IMR-90 (cell line): ENCODE data around the gene FBRSL1. TPM values are rescaled to one million over a fixed set of nuclear protein-coding genes. Genes with fewer than 3 reads are reported as not detected.

ENCODE experiments used
- ATAC-seq: fragments of 200-7000 bp; cut with Tn5 transposase; 2 replicates; pipeline ENCODE4 v1.9.1; 2020; ENCODE audit warnings: low read depth, mild to moderate bottlenecking, moderate library complexity
- BruUV-seq: library from RNA; stranded (reverse); fragments of 400-500 nt; replicated peaks from 2 replicates; lab custom pipeline; 2021; lab: Mats Ljungman, UMichigan
- CTCF ChIA-PET: fragments of 300-600 bp; formaldehyde crosslinking; extraction: SDS; loops from one replicate; lab custom pipeline; 2021; ENCODE audit warnings: antibody characterized with exemption; lab: Yijun Ruan, JAX
- POLR2A ChIA-PET: fragments of 300-600 bp; sonication (Branson Sonifier 250); formaldehyde crosslinking; loops from one replicate; lab custom pipeline; 2022; ENCODE audit warnings: antibody characterized with exemption; ENCODE audit not compliant: unreplicated experiment; lab: Charles Lee
- DNase-seq: peaks from one replicate; pipeline ENCODE4 v3.0.0; 2013
- H2AFZ ChIP-seq: replicated peaks from 2 replicates; pipeline ENCODE3; 2013; ENCODE audit warnings: low read length, mild to moderate bottlenecking; ENCODE audit not compliant: poor library complexity
- H2AK5ac ChIP-seq: 2 replicates; pipeline ENCODE4 v1.6.1; 2013; ENCODE audit warnings: low read depth, low read length, inconsistent platforms
- H2AK9ac ChIP-seq: replicated peaks from 2 replicates; pipeline ENCODE3; 2013; ENCODE audit warnings: mild to moderate bottlenecking, low read depth, low read length, moderate library complexity; ENCODE audit not compliant: poor library complexity
- H2BK120ac ChIP-seq: 2 replicates; pipeline ENCODE4 v1.6.1; 2013; ENCODE audit warnings: low read depth, low read length, inconsistent platforms
- H2BK15ac ChIP-seq: 3 replicates; pipeline ENCODE4 v1.6.1; 2013; ENCODE audit warnings: low read depth, low read length, inconsistent platforms
- H2BK20ac ChIP-seq: 2 replicates; pipeline ENCODE4 v1.6.1; 2013; ENCODE audit warnings: low read depth, mild to moderate bottlenecking, inconsistent platforms, low read length, moderate library complexity
- H2BK5ac ChIP-seq: 2 replicates; pipeline ENCODE4 v1.6.1; 2013; ENCODE audit warnings: mild to moderate bottlenecking, low read depth, low read length, inconsistent platforms; ENCODE audit not compliant: poor library complexity, severe bottlenecking
- H3K14ac ChIP-seq: replicated peaks from 2 replicates; pipeline ENCODE4 v1.6.1; 2013; ENCODE audit warnings: low read depth, low read length, inconsistent platforms
- H3K18ac ChIP-seq: 2 replicates; pipeline ENCODE4 v1.6.1; 2013; ENCODE audit warnings: low read depth, low read length, control low read depth
- H3K23ac ChIP-seq: 2 replicates; pipeline ENCODE4 v1.6.1; 2013; ENCODE audit warnings: low read depth, low read length, inconsistent platforms
- H3K27ac ChIP-seq: 2 replicates; pipeline ENCODE4 v1.5.1; 2013; ENCODE audit warnings: mild to moderate bottlenecking, control low read depth, low read length; ENCODE audit not compliant: insufficient read depth
- H3K27me3 ChIP-seq: 2 replicates; pipeline ENCODE4 v1.6.1; 2013; ENCODE audit warnings: low read length; ENCODE audit not compliant: control insufficient read depth, insufficient read depth
- H3K36me3 ChIP-seq: 2 replicates; pipeline ENCODE4 v1.6.1; 2013; ENCODE audit warnings: low read length, mixed read lengths; ENCODE audit not compliant: control insufficient read depth, insufficient read depth
- H3K4ac ChIP-seq: 2 replicates; pipeline ENCODE4 v1.6.1; 2013; ENCODE audit warnings: low read depth, low read length, inconsistent platforms
- H3K4me1 ChIP-seq: 2 replicates; pipeline ENCODE4 v1.6.1; 2013; ENCODE audit warnings: low read length, mixed read lengths; ENCODE audit not compliant: control insufficient read depth, insufficient read depth
- H3K4me2 ChIP-seq: 2 replicates; pipeline ENCODE4 v1.6.1; 2013; ENCODE audit warnings: low read depth, mild to moderate bottlenecking, control low read depth, low read length, moderate library complexity
- H3K4me3 ChIP-seq: 2 replicates; pipeline ENCODE4 v1.5.1; 2013; ENCODE audit warnings: low read depth, mild to moderate bottlenecking, control low read depth, low read length, moderate library complexity; ENCODE audit not compliant: insufficient read depth
- H3K56ac ChIP-seq: 2 replicates; pipeline ENCODE4 v1.6.1; 2013; ENCODE audit warnings: low read length, inconsistent platforms; ENCODE audit not compliant: insufficient read depth; ENCODE audit errors: extremely low read depth
- H3K79me1 ChIP-seq, 2 experiments: 2 replicates each; pipeline ENCODE4 v1.6.1; 2013; ENCODE audit warnings: low read length in 2 of 2, inconsistent platforms in 1 of 2, low read depth in 1 of 2
- H3K9ac ChIP-seq: 2 replicates; pipeline ENCODE4 v1.6.1; 2013; ENCODE audit warnings: low read depth, low read length, control low read depth
- H3K9me1 ChIP-seq: 2 replicates; pipeline ENCODE4 v1.6.1; 2013; ENCODE audit warnings: low read length, inconsistent platforms; ENCODE audit not compliant: insufficient read depth
- H3K9me3 ChIP-seq: 2 replicates; pipeline ENCODE4 v1.6.1; 2013; ENCODE audit warnings: low read length; ENCODE audit not compliant: control insufficient read depth, insufficient read depth
- H4K20me1 ChIP-seq: 2 replicates; pipeline ENCODE4 v1.6.1; 2013; ENCODE audit warnings: low read length, inconsistent platforms; ENCODE audit not compliant: insufficient read depth
- H4K5ac ChIP-seq: 2 replicates; pipeline ENCODE4 v1.6.1; 2013; ENCODE audit warnings: mild to moderate bottlenecking, low read depth, low read length, control low read depth
- H4K8ac ChIP-seq, 2 experiments: 2 replicates each; pipeline ENCODE4 v1.6.1; 2013; ENCODE audit warnings: low read depth in 2 of 2, low read length in 2 of 2, control low read depth in 1 of 2, inconsistent platforms in 1 of 2
- H4K91ac ChIP-seq: 2 replicates; pipeline ENCODE4 v1.6.1; 2013; ENCODE audit warnings: low read depth, low read length, inconsistent platforms; ENCODE audit not compliant: insufficient read depth
- BHLHE40 ChIP-seq: fragments of 150-350 bp; IDR thresholded peaks from 2 replicates; pipeline ENCODE4 v1.6.1; 2016; ENCODE audit warnings: mild to moderate bottlenecking, low read depth, low read length
- CEBPB ChIP-seq: IDR thresholded peaks from 2 replicates; pipeline ENCODE4 v1.6.1; 2012; ENCODE audit warnings: low read depth, low read length, improper control_type of control experiment
- CHD1 ChIP-seq: IDR thresholded peaks from 2 replicates; pipeline ENCODE4 v1.6.1; 2012; ENCODE audit warnings: low read depth, low read length, improper control_type of control experiment
- CTCF ChIP-seq: conservative IDR thresholded peaks from 2 replicates; pipeline ENCODE4 v1.5.1; 2012; ENCODE audit warnings: mild to moderate bottlenecking, low read depth, low read length, improper control_type of control experiment
- ELK1 ChIP-seq: fragments of 150-350 bp; IDR thresholded peaks from 2 replicates; pipeline ENCODE4 v1.6.1; 2016; ENCODE audit warnings: low read depth, mild to moderate bottlenecking, low read length, moderate library complexity, borderline replicate concordance
- FOS ChIP-seq: fragments of 150-350 bp; IDR thresholded peaks from 2 replicates; pipeline ENCODE4 v1.6.1; 2016; ENCODE audit warnings: low read depth, low read length
- MAFK ChIP-seq: IDR thresholded peaks from 2 replicates; pipeline ENCODE4 v1.6.1; 2012; ENCODE audit warnings: low read depth, low read length, improper control_type of control experiment
- MAZ ChIP-seq: IDR thresholded peaks from 2 replicates; pipeline ENCODE4 v1.6.1; 2012; ENCODE audit warnings: low read depth, mild to moderate bottlenecking, low read length, improper control_type of control experiment, moderate library complexity, borderline replicate concordance
- MXI1 ChIP-seq: IDR thresholded peaks from 2 replicates; pipeline ENCODE4 v1.6.1; 2012; ENCODE audit warnings: low read depth, mild to moderate bottlenecking, low read length, moderate library complexity, borderline replicate concordance
- NFE2L2 ChIP-seq: fragments of 150-350 bp; IDR thresholded peaks from 2 replicates; pipeline ENCODE4 v1.6.1; 2016; ENCODE audit warnings: low read depth, mild to moderate bottlenecking, low read length
- POLR2A ChIP-seq: IDR thresholded peaks from 2 replicates; pipeline ENCODE4 v1.6.1; 2012; ENCODE audit warnings: mild to moderate bottlenecking, low read depth, low read length
- RAD21 ChIP-seq: IDR thresholded peaks from 2 replicates; pipeline ENCODE4 v1.6.1; 2012; ENCODE audit warnings: low read length, improper control_type of control experiment
- RCOR1 ChIP-seq: IDR thresholded peaks from 2 replicates; pipeline ENCODE4 v1.6.1; 2012; ENCODE audit warnings: mild to moderate bottlenecking, low read length, improper control_type of control experiment; ENCODE audit not compliant: insufficient replicate concordance
- RFX5 ChIP-seq: IDR thresholded peaks from 2 replicates; pipeline ENCODE4 v1.8.0; 2012; ENCODE audit warnings: low read depth, mild to moderate bottlenecking, low read length, moderate library complexity
- SMC3 ChIP-seq: fragments of 150-350 bp; IDR thresholded peaks from 2 replicates; pipeline ENCODE4 v1.6.1; 2016; ENCODE audit warnings: low read depth, mild to moderate bottlenecking, antibody characterized with exemption, low read length, moderate library complexity
- USF2 ChIP-seq: fragments of 150-350 bp; IDR thresholded peaks from 2 replicates; pipeline ENCODE4 v1.6.1; 2017; ENCODE audit warnings: mild to moderate bottlenecking, antibody characterized with exemption, low read length, low read depth
- WGBS, 2 experiments: methylation state at CpG; one replicate each; pipeline versions ENCODE4 v1.1.5 to v1.1.7; 2013; ENCODE audit warnings: missing lambda C conversion rate in 2 of 2; ENCODE audit not compliant: insufficient read length in 1 of 2; ENCODE audit errors: extremely low coverage in 2 of 2; 5-methylcytosine and 5-hydroxymethylcytosine counted together
- dilution Hi-C: fragments of 300-500 bp; cut with HindIII; formaldehyde crosslinking; loops from one replicate; pipeline ENCODE4 v1.14.3; 2018; ENCODE audit warnings: low sequenced_read_pairs; ENCODE audit not compliant: unreplicated experiment
- in situ Hi-C: fragments of 300-500 bp; cut with MboI; formaldehyde crosslinking; loops from 3 replicates; pipeline ENCODE4 v1.14.3; 2019; ENCODE audit warnings: low sequenced_read_pairs, inconsistent platforms, mixed read lengths
- intact Hi-C: fragments of 100-400 bp; cut with micrococcal nuclease; formaldehyde crosslinking; loops from 2 replicates; pipeline ENCODE4 v1.10.0; 2022
- polyA plus RNA-seq, 3 experiments: library from polyadenylated mRNA; depleted of rRNA; stranded (reverse); fragments of >200 nt; gene quantifications; 2 replicates each; pipeline ENCODE4 v1.2.3, GENCODE V29; 2012; ENCODE audit warnings: low replicate concordance in 1 of 3
- total RNA-seq: library from RNA; depleted of rRNA; stranded (reverse); fragments of >200 nt; gene quantifications from 2 replicates; pipeline ENCODE4 v1.2.3, GENCODE V29; 2012

FBRSL1 gene
- total and polyA plus RNA-seq, 2 of the 4 experiments (the other 2 are of a cell fraction): 0.36 to 10.8 TPM

- no peak overlapping the region for H2AK9ac ChIP-seq
- peaks cover 8 to 27% of the 10 kb centered on the region in 2 experiments; a peak in 3 of 4 replicates for H3K79me1 ChIP-seq
- H3K36me3 ChIP-seq: peaks cover 4% of the 10 kb centered on the region; the same call in 1 of the 2 replicates
- ATAC-seq (no peak), DNase-seq (no peak)
- H3K9me3 ChIP-seq: no peaks in the 10 kb centered on the region
- H3K4me2 ChIP-seq: no peak overlapping the region
- no peak overlapping the region for H2AFZ ChIP-seq
- H3K9ac ChIP-seq: no peak overlapping the region
- no peak overlapping the region for H4K91ac ChIP-seq
- peaks cover 4% of the 10 kb centered on the region; the same call in 1 of the 2 replicates for H3K9me1 ChIP-seq
- no peak overlapping the region for H3K23ac ChIP-seq
- H4K5ac ChIP-seq: no peak overlapping the region
- no peak overlapping the region for H3K4me3 ChIP-seq
- no peak overlapping the region for H2BK15ac ChIP-seq
- BruUV-seq: no TSS peak
- TF ChIP-seq SMC3 (no peak), RAD21 (no peak), RFX5 (no peak), NFE2L2 (no peak), CEBPB (no peak), BHLHE40 (no peak), CHD1 (no peak), ELK1 (no peak), MAZ (no peak), MXI1 (no peak), USF2 (no peak), FOS (no peak), CTCF (no peak), MAFK (no peak), RCOR1 (no peak), POLR2A (no peak)
- H2BK5ac ChIP-seq: no peak overlapping the region
- no peak overlapping the region for H3K18ac ChIP-seq
- no peak overlapping the region for H3K27ac ChIP-seq
- POLR2A ChIA-PET: no interaction called here
- dilution Hi-C loops: no loop called here
- CTCF ChIA-PET: no interaction called here
- H4K8ac ChIP-seq: no peak overlapping the region
- H3K4ac ChIP-seq: no peak overlapping the region
- no peak overlapping the region for H3K56ac ChIP-seq
- no peak overlapping the region for H2AK5ac ChIP-seq
- H4K20me1 ChIP-seq: peaks cover 34% of the 10 kb centered on the region
- no peaks in the 10 kb centered on the region for H3K27me3 ChIP-seq
- peaks cover 19% of the 10 kb centered on the region for H3K4me1 ChIP-seq
- H3K14ac ChIP-seq: no peak overlapping the region
- H2BK120ac ChIP-seq: no peak overlapping the region
- intact Hi-C loops: no loop called here
- H2BK20ac ChIP-seq: no peak overlapping the region
- WGBS, 2 experiments: 96% methylated on average over 23 of the region's 33 CpGs; no CpG with 5 or more reads in 1 of the 2 experiments
- in situ Hi-C loops: no loop called here
Observed at GRCh38 chr12:132510111-132510724, 20.3 kb downstream of the FBRSL1 start.
